H1 (cell line): ENCODE data around the gene NANOS2. TPM values are rescaled to one million over a fixed set of nuclear protein-coding genes. Genes with fewer than 3 reads are reported as not detected.

Experiments
- CTCF ChIA-PET: fragments of 300-600 bp; sonication (Branson Sonifier 250); formaldehyde crosslinking; loops from one replicate; lab custom pipeline; 2021; ENCODE audit not compliant: partially characterized antibody; lab: Charles Lee
- POLR2A ChIA-PET: fragments of 300-600 bp; sonication (Branson Sonifier 250); formaldehyde crosslinking; loops from one replicate; lab custom pipeline; 2021; ENCODE audit warnings: inconsistent platforms; ENCODE audit not compliant: partially characterized antibody; lab: Charles Lee
- DNase-seq, 2 experiments: peaks; one replicate each; pipeline versions ENCODE4 v3.0.0 to v3.0.0-alpha.2; 2010 to 2022; ENCODE audit warnings: low spot score in 2 of 2, low read depth in 1 of 2, mixed read lengths in 1 of 2
- FAIRE-seq: peaks from 2 replicates; lab custom pipeline; 2011; peaks lifted over from hg19 to GRCh38; lab: Jason Lieb, UNC
- H2AFZ ChIP-seq: 2 replicates; pipeline ENCODE4 v1.8.1; 2012; ENCODE audit warnings: low read length, inconsistent platforms
- H2AK5ac ChIP-seq: 2 replicates; pipeline ENCODE4 v1.6.1; 2013; ENCODE audit warnings: low read depth, low read length
- H2BK120ac ChIP-seq: replicated peaks from 2 replicates; pipeline ENCODE3; 2013; ENCODE audit warnings: low read depth, low read length, inconsistent platforms
- H2BK12ac ChIP-seq: 2 replicates; pipeline ENCODE4 v1.6.1; 2013; ENCODE audit warnings: low read depth, low read length
- H2BK15ac ChIP-seq: 2 replicates; pipeline ENCODE4 v1.6.1; 2013; ENCODE audit warnings: low read length
- H2BK20ac ChIP-seq: 2 replicates; pipeline ENCODE4 v1.6.1; 2013; ENCODE audit warnings: low read length
- H2BK5ac ChIP-seq: 2 replicates; pipeline ENCODE4 v1.6.1; 2013; ENCODE audit warnings: low read depth, low read length
- H3K14ac ChIP-seq: 2 replicates; pipeline ENCODE4 v1.6.1; 2013; ENCODE audit warnings: inconsistent platforms; ENCODE audit not compliant: insufficient read length
- H3K18ac ChIP-seq: 2 replicates; pipeline ENCODE4 v1.6.1; 2013; ENCODE audit warnings: low read length; ENCODE audit errors: extremely low read depth
- H3K23ac ChIP-seq: 2 replicates; pipeline ENCODE4 v1.6.1; 2013; ENCODE audit warnings: inconsistent platforms; ENCODE audit not compliant: insufficient read length
- H3K23me2 ChIP-seq: 2 replicates; pipeline ENCODE4 v1.6.1; 2013; ENCODE audit warnings: low read depth, low read length
- H3K27ac ChIP-seq: 2 replicates; pipeline ENCODE4 v1.6.1; 2011; ENCODE audit warnings: low read depth, low read length, inconsistent platforms
- H3K27me3 ChIP-seq, 4 experiments: replicated peaks in 1 of 4; 1 replicate in 1 of 4; 2 replicates in 3 of 4; pipeline versions ENCODE4 v1.6.1 to v1.8.1; 2011 to 2013; ENCODE audit warnings: low read length in 3 of 4, mild to moderate bottlenecking in 3 of 4, inconsistent platforms in 2 of 4, mixed read lengths in 2 of 4, moderate library complexity in 1 of 4; ENCODE audit not compliant: control insufficient read depth in 3 of 4, insufficient read depth in 3 of 4; ENCODE audit errors: extremely low read depth in 1 of 4
- H3K36me3 ChIP-seq, 4 experiments: 2 replicates each; pipeline versions ENCODE4 v1.6.1 to v1.8.1; 2011 to 2013; ENCODE audit warnings: mild to moderate bottlenecking in 4 of 4, low read length in 3 of 4, moderate library complexity in 2 of 4, control low read depth in 1 of 4, inconsistent platforms in 1 of 4; ENCODE audit not compliant: insufficient read depth in 4 of 4, control insufficient read depth in 2 of 4
- H3K4ac ChIP-seq: replicated peaks from 2 replicates; pipeline ENCODE3; 2013; ENCODE audit warnings: low read length, low read depth, mixed read lengths, inconsistent platforms; ENCODE audit not compliant: insufficient read length
- H3K4me1 ChIP-seq, 4 experiments: replicated peaks in 1 of 4; 1 replicate in 1 of 4; 2 replicates in 3 of 4; pipeline versions ENCODE4 v1.6.1 to v1.8.1; 2011 to 2013; ENCODE audit warnings: low read length in 3 of 4, inconsistent platforms in 2 of 4, mixed read lengths in 1 of 4; ENCODE audit not compliant: insufficient read depth in 4 of 4, control insufficient read depth in 3 of 4
- H3K4me2 ChIP-seq, 2 experiments: 2 replicates each; pipeline versions ENCODE4 v1.6.1 to v1.8.1; 2011 to 2013; ENCODE audit warnings: low read depth in 2 of 2, low read length in 2 of 2, control low read depth in 1 of 2, inconsistent platforms in 1 of 2, mild to moderate bottlenecking in 1 of 2; ENCODE audit not compliant: insufficient read depth in 1 of 2
- H3K4me3 ChIP-seq, 4 experiments: fragments of 200-600, 300-600 bp in 1 of 4; sonication (generic), shearing (Covaris generic), sonication (Bioruptor Twin) in 1 of 4; 2 replicates each; pipeline versions ENCODE4 v1.5.1 to v1.8.1; 2011 to 2016; ENCODE audit warnings: low read length in 4 of 4, low read depth in 3 of 4, control low read depth in 2 of 4, inconsistent platforms in 2 of 4, mild to moderate bottlenecking in 2 of 4, mixed read lengths in 1 of 4, moderate library complexity in 1 of 4; ENCODE audit not compliant: insufficient read depth in 2 of 4; ENCODE audit errors: extremely low read depth in 1 of 4
- H3K56ac ChIP-seq: replicated peaks from 2 replicates; pipeline ENCODE3; 2013; ENCODE audit warnings: low read depth, mild to moderate bottlenecking, mixed read lengths, low read length, inconsistent platforms; ENCODE audit not compliant: insufficient read length
- H3K79me1 ChIP-seq: 2 replicates; pipeline ENCODE4 v1.6.1; 2013; ENCODE audit warnings: low read depth, low read length, control low read depth
- H3K79me2 ChIP-seq, 2 experiments: 2 replicates each; pipeline versions ENCODE4 v1.6.1 to v1.8.1; 2012 to 2013; ENCODE audit warnings: low read length in 2 of 2, mild to moderate bottlenecking in 2 of 2, inconsistent platforms in 1 of 2; ENCODE audit not compliant: insufficient read depth in 2 of 2, control insufficient read depth in 1 of 2
- H3K9ac ChIP-seq, 4 experiments: replicated peaks in 1 of 4; 1 replicate in 1 of 4; 2 replicates in 3 of 4; pipeline versions ENCODE4 v1.6.1 to v1.8.1; 2011 to 2013; ENCODE audit warnings: low read depth in 3 of 4, low read length in 3 of 4, control low read depth in 2 of 4, mild to moderate bottlenecking in 2 of 4, moderate library complexity in 2 of 4, inconsistent platforms in 1 of 4; ENCODE audit errors: extremely low read depth in 1 of 4
- H3K9me3 ChIP-seq, 2 experiments: 2 replicates each; pipeline versions ENCODE4 v1.6.1 to v1.8.1; 2012 to 2013; ENCODE audit warnings: mild to moderate bottlenecking in 2 of 2, moderate library complexity in 2 of 2, control low read depth in 1 of 2, inconsistent platforms in 1 of 2, low read depth in 1 of 2, low read length in 1 of 2, mixed read lengths in 1 of 2; ENCODE audit not compliant: insufficient read depth in 2 of 2
- H4K20me1 ChIP-seq, 2 experiments: replicated peaks in 1 of 2; 2 replicates each; pipeline versions ENCODE3 to v1.8.1; 2011 to 2013; ENCODE audit warnings: inconsistent platforms in 2 of 2, low read length in 2 of 2, mild to moderate bottlenecking in 1 of 2; ENCODE audit not compliant: insufficient read depth in 2 of 2, control insufficient read depth in 1 of 2
- H4K5ac ChIP-seq: 2 replicates; pipeline ENCODE4 v1.6.1; 2013; ENCODE audit warnings: low read length, low read depth, mixed read lengths, inconsistent platforms; ENCODE audit not compliant: insufficient read length
- H4K8ac ChIP-seq: 2 replicates; pipeline ENCODE4 v1.8.0; 2013; ENCODE audit warnings: mild to moderate bottlenecking, moderate library complexity, low read length, inconsistent platforms; ENCODE audit not compliant: insufficient read depth; ENCODE audit errors: extremely low read depth
- H4K91ac ChIP-seq: replicated peaks from 2 replicates; pipeline ENCODE3; 2013; ENCODE audit warnings: low read length, mixed read lengths, inconsistent platforms; ENCODE audit not compliant: insufficient read length
- ASH2L ChIP-seq: fragments of 200-600, 300-600 bp; sonication (generic); IDR thresholded peaks from one replicate; pipeline ENCODE4 v1.7.1; 2017; ENCODE audit warnings: low read length
- CBX8 ChIP-seq: fragments of 300-800, 300-1000 bp; sonication (generic); IDR thresholded peaks from 2 replicates; pipeline ENCODE4 v1.7.1; 2016; ENCODE audit warnings: low read depth, low read length, borderline replicate concordance
- CTBP2 ChIP-seq: IDR thresholded peaks from 2 replicates; pipeline ENCODE4 v1.7.0; 2011; ENCODE audit warnings: borderline replicate concordance, mild to moderate bottlenecking, moderate library complexity, mixed read lengths, low read length; ENCODE audit not compliant: insufficient read depth, insufficient read length
- NRF1 ChIP-seq: IDR thresholded peaks from 2 replicates; pipeline ENCODE4 v1.6.1; 2011; ENCODE audit warnings: mild to moderate bottlenecking, low read depth, low read length, improper control_type of control experiment
- SAP30 ChIP-seq: fragments of 300-600 bp; sonication (generic); IDR thresholded peaks from 2 replicates; pipeline ENCODE4 v1.7.1; 2012; ENCODE audit warnings: low read length, moderate library complexity, mild to moderate bottlenecking, inconsistent platforms; ENCODE audit not compliant: insufficient read depth, insufficient replicate concordance
- SP2 ChIP-seq: IDR thresholded peaks from 2 replicates; pipeline ENCODE4 v1.6.1; 2012; ENCODE audit warnings: mild to moderate bottlenecking, low read length, inconsistent platforms
- WGBS, 2 experiments: shearing (Covaris generic) in 1 of 2; methylation state at CpG; one replicate each; pipeline versions ENCODE4 v1.1.6 to v1.1.7; 2013 to 2015; ENCODE audit warnings: low lambda C conversion rate in 2 of 2, mixed read lengths in 2 of 2, inconsistent platforms in 1 of 2, low coverage in 1 of 2, missing lambda C conversion rate in 1 of 2; ENCODE audit not compliant: insufficient replicate concordance in 2 of 2, insufficient coverage in 1 of 2, insufficient read length in 1 of 2; ENCODE audit errors: extremely low coverage in 1 of 2, missing lambda C conversion rate in 1 of 2; 5-methylcytosine and 5-hydroxymethylcytosine counted together
- polyA plus RNA-seq, 7 experiments: library from polyadenylated mRNA; depleted of rRNA in 3 of 7; stranded (reverse) in 5 of 7; unstranded in 2 of 7; fragments of >200 nt in 5 of 7; fragments of 200-250 nt in 2 of 7; gene quantifications; 1 replicate in 5 of 7; 2 replicates in 1 of 7; 4 replicates in 1 of 7; pipeline versions ENCODE4 v1.2.1 to v1.2.3, GENCODE V29; 2011 to 2013; ENCODE audit warnings: missing spikeins in 2 of 7, mixed read lengths in 2 of 7
- total RNA-seq: library from RNA; stranded (reverse); fragmentation: NEBNext Ultra II Directional; extraction: Animal tissue kit (Norgen Biotek cat#: 25700); gene quantifications from 2 replicates; pipeline ENCODE4 v1.2.1, GENCODE V29; 2021
- TF ChIP-seq, protein P1 (sequence below): IDR thresholded peaks from 2 replicates; pipeline ENCODE4 v1.6.1; 2012; ENCODE audit warnings: inconsistent platforms
- TF ChIP-seq, protein P2 (sequence below): IDR thresholded peaks from 2 replicates; pipeline ENCODE4 v1.6.1; 2012; ENCODE audit warnings: low read length, inconsistent platforms

Gene NANOS2
- total and polyA plus RNA-seq, 2 of the 8 experiments (the other 6 are each of a cell fraction or from before 2014, with no cell fraction given) = 0.20 TPM; not detected in 1

DNA sequence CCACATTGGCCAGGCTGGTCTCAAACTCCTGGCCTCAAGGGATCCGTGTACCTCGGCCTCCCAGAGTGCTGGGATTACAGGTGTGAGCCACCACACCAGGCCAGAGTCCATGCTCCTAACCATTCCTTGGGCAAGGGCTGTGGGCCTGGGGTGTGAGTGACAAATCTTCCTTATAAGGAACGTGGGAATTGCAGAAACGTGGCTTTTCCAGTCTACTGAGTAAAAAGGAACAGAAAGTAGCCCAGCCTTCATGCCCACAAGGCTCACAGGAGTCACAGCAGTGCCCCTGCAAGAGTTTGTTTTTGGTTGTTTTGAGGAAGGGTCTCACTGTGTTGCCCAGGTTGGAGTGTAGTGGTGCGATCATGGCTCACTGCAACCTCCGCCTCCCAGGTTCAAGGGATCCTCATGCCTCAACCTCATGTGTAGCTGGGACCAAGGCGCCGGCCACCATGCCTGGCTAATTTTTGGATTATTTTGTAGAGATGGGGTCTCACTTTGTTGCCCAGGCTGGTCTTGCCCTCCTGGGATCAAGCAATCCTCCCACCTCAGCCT lies 17.2 kb downstream of the NANOS2 start:
- POLR2A ChIA-PET = interaction anchor here (0.7 kb wide), 1 partner anchor 12 kb away, joined by 3 read pairs; no protein-coding TSS in a partner anchor
- Histone ChIP-seq H4K5ac (no peak overlapping the region), H3K79me2 (no peaks in the 10 kb centered on the region), H3K23me2 (peaks cover 14% of the 10 kb centered on the region; the same call in 1 of the 2 replicates), H3K4me3 (no peak overlapping the region), H3K18ac (no peak overlapping the region), H4K8ac (no peak overlapping the region), H2AK5ac (no peak overlapping the region), H4K91ac (no peak overlapping the region), H2BK12ac (no peak overlapping the region), H3K79me1 (peaks cover 3% of the 10 kb centered on the region; the same call in 1 of the 2 replicates), H3K4ac (no peak overlapping the region), H2BK15ac (no peak overlapping the region), H3K56ac (no peak overlapping the region), H4K20me1 (peaks cover 2 to 10% of the 10 kb centered on the region in 2 experiments), H3K27ac (no peak overlapping the region), H3K36me3 (peaks cover 0 to 8% (median 2%) of the 10 kb centered on the region in 4 experiments; a peak in 4 of 8 replicates), H3K27me3 (peaks cover 0 to 16% (median 11%) of the 10 kb centered on the region in 4 experiments; a peak in 6 of 7 replicates), H2BK20ac (no peak overlapping the region), H3K4me2 (no peak overlapping the region), H3K14ac (no peak overlapping the region), H2AFZ (no peak overlapping the region), H2BK120ac (no peak overlapping the region), H2BK5ac (no peak overlapping the region), H3K4me1 (peaks cover 0 to 2% (median under 1%) of the 10 kb centered on the region in 4 experiments; a peak in 1 of 7 replicates), H3K23ac (no peak overlapping the region), H3K9me3 (no peaks in the 10 kb centered on the region), H3K9ac (no peak overlapping the region)
- DNase-seq (no peak), FAIRE-seq (no peak)
- TF ChIP-seq SAP30 (no peak), NRF1 (no peak), CBX8 (no peak), SP2 (no peak), ASH2L (no peak), CTBP2 (no peak)
- TF ChIP-seq, protein P1, sequence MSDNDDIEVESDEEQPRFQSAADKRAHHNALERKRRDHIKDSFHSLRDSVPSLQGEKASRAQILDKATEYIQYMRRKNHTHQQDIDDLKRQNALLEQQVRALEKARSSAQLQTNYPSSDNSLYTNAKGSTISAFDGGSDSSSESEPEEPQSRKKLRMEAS = no peak
- TF ChIP-seq, protein P2, sequence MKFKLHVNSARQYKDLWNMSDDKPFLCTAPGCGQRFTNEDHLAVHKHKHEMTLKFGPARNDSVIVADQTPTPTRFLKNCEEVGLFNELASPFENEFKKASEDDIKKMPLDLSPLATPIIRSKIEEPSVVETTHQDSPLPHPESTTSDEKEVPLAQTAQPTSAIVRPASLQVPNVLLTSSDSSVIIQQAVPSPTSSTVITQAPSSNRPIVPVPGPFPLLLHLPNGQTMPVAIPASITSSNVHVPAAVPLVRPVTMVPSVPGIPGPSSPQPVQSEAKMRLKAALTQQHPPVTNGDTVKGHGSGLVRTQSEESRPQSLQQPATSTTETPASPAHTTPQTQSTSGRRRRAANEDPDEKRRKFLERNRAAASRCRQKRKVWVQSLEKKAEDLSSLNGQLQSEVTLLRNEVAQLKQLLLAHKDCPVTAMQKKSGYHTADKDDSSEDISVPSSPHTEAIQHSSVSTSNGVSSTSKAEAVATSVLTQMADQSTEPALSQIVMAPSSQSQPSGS = no peak
- CTCF ChIA-PET = interaction anchor here (0.6 kb wide), 1 partner anchor 1862 kb away, joined by 3 read pairs; no protein-coding TSS in a partner anchor
- 92% methylated on average over 8 of the region's 8 CpGs; no CpG with 5 or more reads in 1 of the 2 experiments for WGBS, 2 experiments
